Thyroid gland (tissue), 4 donors: Measurements from ENCODE around the gene MRPL42.

Source experiments
- CTCF ChIP-seq, 6 experiments: fragments of 200-600 bp in 3 of 6; fragments of 450-650 bp in 3 of 6; sonication (generic) in 3 of 6; IDR thresholded peaks; one replicate each; pipeline ENCODE4 v1.5.1; 2016 to 2019; ENCODE audit warnings: antibody characterized with exemption in 6 of 6, mild to moderate bottlenecking in 2 of 6, inconsistent platforms in 1 of 6, moderate library complexity in 1 of 6
- POLR2A ChIP-seq, 2 donors: fragments of 450-650 bp; IDR thresholded peaks; one replicate each; pipeline ENCODE4 v1.6.1; 2017; ENCODE audit warnings: antibody characterized with exemption in 2 of 2, mild to moderate bottlenecking in 2 of 2, moderate library complexity in 1 of 2

GRCh38 chr12:93467351-93468007 lies at the start of gene MRPL42:
- peak; percentile 41 to 77 (median 58) for TF ChIP-seq CTCF (IDR thresholded peaks at IDR 0.05)
- TF ChIP-seq POLR2A (IDR thresholded peaks at IDR 0.05) = peak in 1 of 2 donors; percentile 66
